Mesendoderm (in vitro differentiated cells): ENCODE data around the gene PMEL.
"Not testable (repeated sequence)": the region's sequence is repeated elsewhere in the genome, so short reads cannot be mapped to it uniquely, and the experiment has no call there.

Experiments used
- DNase-seq: peaks from one replicate; pipeline ENCODE4 v3.0.0; 2013
- H2AK5ac ChIP-seq: 2 replicates; pipeline ENCODE4 v1.6.1; 2013; ENCODE audit warnings: low read length, inconsistent platforms
- H2BK120ac ChIP-seq: 2 replicates; pipeline ENCODE4 v1.6.1; 2013; ENCODE audit warnings: low read depth, mild to moderate bottlenecking, low read length, moderate library complexity, mixed read lengths
- H2BK15ac ChIP-seq: replicated peaks from 2 replicates; pipeline ENCODE4 v1.6.1; 2013; ENCODE audit warnings: low read depth, mild to moderate bottlenecking, moderate library complexity
- H2BK5ac ChIP-seq: 2 replicates; pipeline ENCODE4 v1.6.1; 2013; ENCODE audit warnings: low read length, inconsistent platforms
- H3K18ac ChIP-seq: 2 replicates; pipeline ENCODE4 v1.6.1; 2013; ENCODE audit warnings: mild to moderate bottlenecking, low read length, mixed read lengths
- H3K23ac ChIP-seq: one replicate; pipeline ENCODE4 v1.6.1; 2013; ENCODE audit warnings: low read length
- H3K27ac ChIP-seq: 2 replicates; pipeline ENCODE4 v1.5.1; 2013; ENCODE audit warnings: low read depth, mild to moderate bottlenecking, inconsistent platforms, low read length, moderate library complexity
- H3K27me3 ChIP-seq: 2 replicates; pipeline ENCODE4 v1.6.1; 2013; ENCODE audit warnings: low read length, control low read depth, mild to moderate bottlenecking, inconsistent platforms; ENCODE audit not compliant: insufficient read depth, poor library complexity
- H3K36me3 ChIP-seq: 2 replicates; pipeline ENCODE4 v1.6.1; 2013; ENCODE audit warnings: low read length, inconsistent platforms; ENCODE audit not compliant: control insufficient read depth, insufficient read depth
- H3K4ac ChIP-seq: one replicate; pipeline ENCODE4 v1.6.1; 2013; ENCODE audit warnings: low read depth, mild to moderate bottlenecking, low read length, moderate library complexity
- H3K4me1 ChIP-seq: 2 replicates; pipeline ENCODE4 v1.6.1; 2013; ENCODE audit warnings: low read depth, low read length, inconsistent platforms; ENCODE audit not compliant: control insufficient read depth
- H3K4me2 ChIP-seq: 2 replicates; pipeline ENCODE4 v1.6.1; 2013; ENCODE audit warnings: low read length
- H3K4me3 ChIP-seq: 2 replicates; pipeline ENCODE4 v1.5.1; 2013; ENCODE audit warnings: mild to moderate bottlenecking, low read length
- H3K56ac ChIP-seq: one replicate; pipeline ENCODE4 v1.6.1; 2013; ENCODE audit warnings: low read length
- H3K79me1 ChIP-seq: 2 replicates; pipeline ENCODE4 v1.6.1; 2013; ENCODE audit warnings: low read length, inconsistent platforms
- H3K79me2 ChIP-seq: 2 replicates; pipeline ENCODE4 v1.6.1; 2013; ENCODE audit warnings: mild to moderate bottlenecking, low read length; ENCODE audit not compliant: control insufficient read depth, insufficient read depth
- H3K9ac ChIP-seq: 2 replicates; pipeline ENCODE4 v1.6.1; 2013; ENCODE audit warnings: low read length, inconsistent platforms
- H4K5ac ChIP-seq: one replicate; pipeline ENCODE4 v1.6.1; 2013; ENCODE audit warnings: low read length
- H4K8ac ChIP-seq: one replicate; pipeline ENCODE4 v1.6.1; 2013; ENCODE audit warnings: low read depth, mild to moderate bottlenecking, control low read depth, low read length, moderate library complexity
- WGBS: extraction: QIAGEN DNeasy Blood & Tissue Kit; methylation state at CpG from one replicate; pipeline ENCODE4 v1.1.7; 2013; ENCODE audit warnings: low lambda C conversion rate, missing lambda C conversion rate; ENCODE audit not compliant: insufficient coverage; ENCODE audit errors: extremely low coverage; 5-methylcytosine and 5-hydroxymethylcytosine counted together

The PMEL gene

DNA sequence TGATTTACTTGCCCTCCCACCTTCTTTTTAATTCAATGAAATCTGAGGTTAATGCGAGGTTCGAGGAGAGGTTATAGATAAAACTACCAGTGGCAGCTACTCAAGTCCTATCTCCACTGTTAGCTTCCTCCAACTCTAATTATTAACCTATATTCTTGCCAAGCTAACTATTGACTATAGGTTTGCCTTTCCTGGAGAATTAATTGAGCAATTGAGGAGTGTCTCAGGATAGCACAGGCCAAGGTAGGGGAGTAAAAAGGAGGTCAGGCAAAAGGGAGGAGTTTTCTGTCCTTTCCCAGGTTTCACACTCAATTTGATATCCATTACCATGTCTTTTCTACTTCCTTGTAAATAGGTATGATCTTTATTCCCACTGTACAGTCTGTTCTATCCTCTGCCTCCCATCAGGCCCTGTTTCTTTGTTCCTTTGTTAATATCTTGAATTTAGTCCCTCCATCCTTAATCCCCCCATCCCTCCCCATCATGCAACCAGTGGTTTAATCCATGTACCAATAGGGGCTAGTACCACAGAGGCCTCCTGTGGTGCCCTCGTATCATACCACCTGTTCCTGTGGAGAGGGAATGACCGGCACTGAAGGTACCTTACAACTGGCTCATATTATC is 27.5 kb upstream of the PMEL start:
- Histone ChIP-seq H3K4me1 (no peaks in the 10 kb centered on the region), H3K23ac (no peak overlapping the region), H3K36me3 (peaks cover 15% of the 10 kb centered on the region)

DNA sequence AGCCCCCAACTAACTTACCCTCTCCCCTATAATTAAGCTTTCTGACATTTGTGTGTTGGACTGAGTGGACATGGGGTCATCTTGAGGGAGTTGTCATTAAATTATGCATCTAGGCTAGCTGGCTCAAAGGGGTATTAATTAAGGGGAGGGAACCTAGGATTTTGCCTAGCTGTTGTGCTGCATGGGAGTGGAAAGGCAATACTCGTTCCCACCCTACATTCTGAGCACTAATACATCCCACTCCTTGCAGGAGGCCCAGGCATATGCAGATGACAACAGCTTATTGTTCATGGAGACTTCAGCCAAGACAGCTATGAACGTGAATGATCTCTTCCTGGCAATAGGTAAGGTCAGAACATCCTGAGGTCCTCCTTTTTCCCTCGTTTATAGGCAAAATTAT is 25.3 kb upstream of the PMEL start:
- Histone ChIP-seq H3K56ac (no peak overlapping the region), H3K4me2 (no peak overlapping the region), H3K4ac (no peak overlapping the region), H4K5ac (no peak overlapping the region), H2BK120ac (no peak overlapping the region), H3K23ac (no peak overlapping the region), H3K79me1 (no peaks in the 10 kb centered on the region), H3K4me1 (no peaks in the 10 kb centered on the region), H2BK15ac (no peak overlapping the region), H3K4me3 (no peak overlapping the region), H3K27me3 (no peaks in the 10 kb centered on the region), H2BK5ac (no peak overlapping the region), H3K79me2 (no peaks in the 10 kb centered on the region), H2AK5ac (no peak overlapping the region), H3K18ac (no peak overlapping the region), H3K36me3 (peaks cover 16% of the 10 kb centered on the region), H3K9ac (no peak overlapping the region), H4K8ac (no peak overlapping the region), H3K27ac (no peak overlapping the region)
- DNase-seq: no peak
- WGBS: no CpG with 5 or more reads among the region's 3 CpGs

More for the DNA sequence above, 27.5 kb upstream of the PMEL start:
- Histone ChIP-seq H3K56ac (no peak overlapping the region), H2BK120ac (no peak overlapping the region), H2BK5ac (no peak overlapping the region), H3K4me2 (no peak overlapping the region), H3K9ac (no peak overlapping the region), H3K18ac (no peak overlapping the region), H3K27me3 (no peaks in the 10 kb centered on the region), H3K79me1 (no peaks in the 10 kb centered on the region), H3K79me2 (no peaks in the 10 kb centered on the region), H2BK15ac (no peak overlapping the region), H4K5ac (no peak overlapping the region), H2AK5ac (no peak overlapping the region), H3K27ac (no peak overlapping the region), H3K4ac (no peak overlapping the region), H4K8ac (no peak overlapping the region), H3K4me3 (no peak overlapping the region)
- no peak for DNase-seq
- WGBS: no CpG with 5 or more reads among the region's 4 CpGs

DNA sequence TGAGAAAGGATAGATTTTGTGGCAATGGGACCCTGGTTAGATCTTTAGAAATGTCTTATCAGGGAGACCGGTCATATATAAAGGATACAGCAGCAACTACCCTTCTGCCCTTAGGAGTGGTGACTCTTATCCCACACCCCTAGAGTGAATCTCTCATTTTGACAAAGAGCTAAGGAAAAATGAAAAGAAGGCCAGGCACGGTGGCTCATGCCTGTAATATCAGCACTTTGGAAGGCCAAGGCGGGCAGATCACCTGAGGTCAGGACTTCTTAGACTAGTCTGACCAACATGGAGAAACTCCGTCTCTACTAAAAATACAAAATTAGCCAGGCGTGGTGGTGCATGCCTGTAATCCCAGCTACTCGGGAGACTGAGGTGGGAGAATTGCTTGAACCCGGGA is 20.1 kb upstream of the PMEL start:
- not testable (repeated sequence) for H3K18ac ChIP-seq, H3K4me3 ChIP-seq, H3K4me2 ChIP-seq, H3K4ac ChIP-seq, H2AK5ac ChIP-seq, H3K27me3 ChIP-seq, H3K36me3 ChIP-seq, H3K9ac ChIP-seq, H2BK15ac ChIP-seq, H3K56ac ChIP-seq, H3K23ac ChIP-seq, H4K8ac ChIP-seq, H3K79me2 ChIP-seq, H2BK120ac ChIP-seq, H4K5ac ChIP-seq, H3K4me1 ChIP-seq, H3K79me1 ChIP-seq, H3K27ac ChIP-seq, DNase-seq, H2BK5ac ChIP-seq
- no CpG with 5 or more reads among the region's 7 CpGs for WGBS

DNA sequence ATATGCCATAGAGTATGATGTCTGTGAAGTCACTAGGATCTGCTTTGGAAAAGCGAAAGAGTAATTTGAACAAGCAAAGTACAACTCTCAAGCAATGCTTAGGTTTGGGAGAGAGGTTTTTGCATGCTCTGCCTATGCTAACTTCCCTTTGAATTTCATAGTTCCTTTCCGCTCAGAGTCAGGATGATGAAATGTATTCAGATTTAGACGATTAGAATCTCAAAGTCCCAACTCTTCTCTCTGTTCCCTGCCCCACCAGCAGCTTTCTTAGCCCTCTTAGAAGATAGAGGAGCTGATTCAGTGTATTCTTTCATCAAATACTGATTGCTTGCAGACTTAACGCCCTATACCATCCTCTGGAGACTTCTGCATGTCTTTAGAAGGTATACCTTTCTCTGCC is 19.5 kb upstream of the PMEL start:
- H2AK5ac ChIP-seq: no peak overlapping the region
- no peak overlapping the region for H3K4me3 ChIP-seq
- H3K27me3 ChIP-seq: no peaks in the 10 kb centered on the region
- H2BK15ac ChIP-seq: no peak overlapping the region
- H3K56ac ChIP-seq: no peak overlapping the region
- H3K79me1 ChIP-seq: peaks cover 7% of the 10 kb centered on the region
- no peak overlapping the region for H2BK5ac ChIP-seq
- H3K27ac ChIP-seq: no peak overlapping the region
- no CpG with 5 or more reads among the region's 4 CpGs for WGBS
- no peak for DNase-seq
- H3K18ac ChIP-seq: no peak overlapping the region
- no peak overlapping the region for H3K4ac ChIP-seq
- no peaks in the 10 kb centered on the region for H3K79me2 ChIP-seq
- no peak overlapping the region for H2BK120ac ChIP-seq
- no peak overlapping the region for H3K9ac ChIP-seq
- no peak overlapping the region for H3K4me2 ChIP-seq
- no peak overlapping the region for H4K5ac ChIP-seq
- H3K4me1 ChIP-seq: no peaks in the 10 kb centered on the region
- H3K23ac ChIP-seq: no peak overlapping the region
- H3K36me3 ChIP-seq: peaks cover 4% of the 10 kb centered on the region
- H4K8ac ChIP-seq: no peak overlapping the region

DNA sequence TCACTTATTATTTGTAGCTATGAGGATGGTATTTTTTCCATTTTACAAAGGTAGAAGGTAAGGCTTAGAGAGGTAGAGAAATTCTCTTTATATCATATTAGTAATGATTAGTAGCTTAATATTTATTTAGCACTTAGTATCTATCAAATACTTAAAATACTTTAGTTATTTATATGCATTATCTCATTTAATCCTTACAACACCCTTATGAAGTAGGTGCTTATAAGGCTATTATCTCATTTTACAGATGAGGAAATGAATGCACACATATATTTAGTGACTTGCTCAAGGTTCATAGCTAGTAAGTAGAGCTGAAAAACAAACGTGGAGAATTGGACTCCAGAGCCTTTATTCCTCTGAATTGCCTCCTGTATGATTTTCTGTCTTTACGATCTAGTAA is 19.0 kb upstream of the PMEL start:
- WGBS: no CpG with 5 or more reads among the region's 2 CpGs
- Histone ChIP-seq H2BK15ac (no peak overlapping the region), H3K23ac (no peak overlapping the region), H3K79me1 (peaks cover 7% of the 10 kb centered on the region), H3K79me2 (no peaks in the 10 kb centered on the region), H3K36me3 (peaks cover 3% of the 10 kb centered on the region), H2AK5ac (no peak overlapping the region), H3K27me3 (no peaks in the 10 kb centered on the region), H3K9ac (no peak overlapping the region), H3K4me2 (no peak overlapping the region), H2BK5ac (no peak overlapping the region), H2BK120ac (no peak overlapping the region), H3K4me1 (no peaks in the 10 kb centered on the region), H3K18ac (no peak overlapping the region), H3K4me3 (no peak overlapping the region), H4K8ac (no peak overlapping the region), H3K4ac (no peak overlapping the region), H4K5ac (no peak overlapping the region), H3K56ac (no peak overlapping the region), H3K27ac (no peak overlapping the region)
- no peak for DNase-seq

DNA sequence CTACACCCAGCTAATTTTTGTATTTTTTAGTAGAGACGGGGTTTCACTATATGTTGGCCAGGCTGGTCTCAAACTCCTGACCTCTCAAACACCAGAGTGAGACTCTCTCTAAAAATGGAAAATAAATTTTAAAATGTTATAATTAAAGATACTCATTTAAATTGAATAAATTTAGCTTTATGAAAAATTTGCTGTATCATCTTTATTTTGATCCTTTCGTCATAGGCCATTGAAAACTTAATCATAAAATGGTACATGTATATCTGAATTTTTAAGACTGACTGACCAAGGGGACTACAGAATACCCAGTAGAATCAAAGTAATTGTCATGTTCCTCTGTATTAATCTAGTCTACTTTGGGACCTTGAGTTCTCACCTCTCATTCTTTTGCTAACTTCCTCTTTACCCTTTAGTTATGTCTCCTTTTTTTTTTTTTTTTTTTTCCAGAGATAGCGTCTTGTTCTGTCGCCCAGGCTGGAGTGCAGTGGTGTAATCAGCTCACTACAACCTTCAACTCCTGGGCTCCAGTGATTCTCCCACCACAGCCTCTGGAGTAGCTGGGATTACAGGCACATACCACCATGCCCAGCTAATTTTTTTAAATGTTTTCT is 17.5 kb upstream of the PMEL start:
- Histone ChIP-seq H3K18ac (no peak overlapping the region), H2AK5ac (no peak overlapping the region), H2BK5ac (no peak overlapping the region), H3K27ac (no peak overlapping the region), H3K9ac (no peak overlapping the region), H2BK120ac (no peak overlapping the region), H4K5ac (no peak overlapping the region), H3K4ac (no peak overlapping the region), H3K23ac (no peak overlapping the region), H3K56ac (no peak overlapping the region), H3K4me3 (no peak overlapping the region), H3K4me2 (no peak overlapping the region), H3K79me2 (no peaks in the 10 kb centered on the region), H2BK15ac (no peak overlapping the region), H3K4me1 (no peaks in the 10 kb centered on the region), H3K79me1 (peaks cover 9% of the 10 kb centered on the region), H3K36me3 (peaks cover 1% of the 10 kb centered on the region), H4K8ac (no peak overlapping the region), H3K27me3 (no peaks in the 10 kb centered on the region)
- DNase-seq: no peak
- no CpG with 5 or more reads among the region's 4 CpGs for WGBS
